Activated T-helper 17 cell treated with anti-CD3 and anti-CD28 coated beads, Interleukin-2, amount 50 U/mL, for 72 hours (primary cell): ENCODE data around the gene LRRC38. TPM values are rescaled to one million over a fixed set of nuclear protein-coding genes. Genes with fewer than 3 reads are reported as not detected.
A peak's percentile ranks its signal among the peaks of the same experiment; 100 is the strongest.

Source experiments
- ATAC-seq: fragments of 150-1000 bp; cut with Tn5 transposase; replicated peaks from 2 replicates; pipeline ENCODE4 v1.10.0; 2021; ENCODE audit warnings: mild to moderate bottlenecking, moderate library complexity
- H3K27ac Mint-ChIP-seq: one replicate; pipeline ENCODE4 v1.8.0; 2022; ENCODE audit warnings: mixed read lengths
- H3K27me3 Mint-ChIP-seq: one replicate; pipeline ENCODE4 v1.8.0; 2022; ENCODE audit warnings: mixed read lengths
- H3K36me3 Mint-ChIP-seq: one replicate; pipeline ENCODE4 v1.8.0; 2022; ENCODE audit warnings: low read depth, mild to moderate bottlenecking, mixed read lengths
- H3K4me1 Mint-ChIP-seq: one replicate; pipeline ENCODE4 v1.8.0; 2022; ENCODE audit warnings: mixed read lengths
- H3K4me3 Mint-ChIP-seq: one replicate; pipeline ENCODE4 v1.8.0; 2022; ENCODE audit warnings: mild to moderate bottlenecking, mixed read lengths
- H3K9me3 Mint-ChIP-seq: one replicate; pipeline ENCODE4 v1.8.0; 2022; ENCODE audit warnings: mixed read lengths
- total RNA-seq, 2 donors: library from RNA; stranded (reverse); gene quantifications; one replicate each; pipeline ENCODE4 v1.2.3, GENCODE V29; 2022

The LRRC38 gene
- total RNA-seq, 2 donors from 2014 or later: not detected

DNA sequence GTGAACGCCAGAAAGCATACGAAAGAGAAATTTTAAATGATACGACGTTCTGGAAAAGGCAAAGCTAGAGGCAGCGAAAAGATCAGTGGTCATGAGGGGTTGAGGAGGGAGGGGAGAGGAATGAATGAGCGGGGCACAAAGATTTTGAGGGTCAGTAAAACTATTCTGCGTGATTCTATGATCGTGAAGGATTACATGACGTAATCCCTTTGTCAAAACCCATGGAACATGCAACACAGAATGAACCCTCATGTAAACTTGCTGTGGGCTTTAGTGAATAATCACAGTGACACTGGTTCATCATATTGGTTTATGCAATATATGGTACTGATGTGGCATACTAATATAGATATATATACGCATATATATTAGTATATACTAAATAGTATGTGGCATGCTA is 13.0 kb downstream of the LRRC38 start:
- no peaks in the 10 kb centered on the region for H3K36me3 Mint-ChIP-seq
- no peak for ATAC-seq
- H3K4me1 Mint-ChIP-seq: no peaks in the 10 kb centered on the region
- no peak overlapping the region for H3K27ac Mint-ChIP-seq
- peaks cover 25% of the 10 kb centered on the region for H3K27me3 Mint-ChIP-seq
- H3K9me3 Mint-ChIP-seq: no peaks in the 10 kb centered on the region
- H3K4me3 Mint-ChIP-seq: no peak overlapping the region

DNA sequence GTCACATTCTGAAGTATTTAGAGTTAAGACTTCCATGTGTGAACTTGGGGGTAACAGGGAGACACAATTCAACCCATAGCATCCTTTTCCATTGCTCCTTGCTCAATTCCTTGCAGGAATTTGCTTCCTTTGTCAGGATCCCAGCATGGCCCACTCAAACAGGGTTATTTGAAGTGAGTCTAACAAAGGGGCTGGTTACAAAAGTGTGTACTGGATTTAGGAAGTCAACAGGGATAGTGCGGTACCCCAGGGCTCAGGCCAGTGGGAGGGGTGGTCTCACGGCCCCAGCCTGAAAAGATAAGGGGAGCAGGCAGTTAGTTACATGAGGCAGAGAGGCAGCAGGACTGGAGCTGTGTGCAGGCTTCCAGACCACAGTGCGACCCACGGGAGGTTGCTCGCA is 14.4 kb downstream of the LRRC38 start:
- Mint-ChIP-seq H3K4me3 (no peak overlapping the region), H3K9me3 (no peaks in the 10 kb centered on the region), H3K36me3 (no peaks in the 10 kb centered on the region), H3K4me1 (no peaks in the 10 kb centered on the region), H3K27ac (no peak overlapping the region), H3K27me3 (peaks cover 30% of the 10 kb centered on the region)
- ATAC-seq: no peak

DNA sequence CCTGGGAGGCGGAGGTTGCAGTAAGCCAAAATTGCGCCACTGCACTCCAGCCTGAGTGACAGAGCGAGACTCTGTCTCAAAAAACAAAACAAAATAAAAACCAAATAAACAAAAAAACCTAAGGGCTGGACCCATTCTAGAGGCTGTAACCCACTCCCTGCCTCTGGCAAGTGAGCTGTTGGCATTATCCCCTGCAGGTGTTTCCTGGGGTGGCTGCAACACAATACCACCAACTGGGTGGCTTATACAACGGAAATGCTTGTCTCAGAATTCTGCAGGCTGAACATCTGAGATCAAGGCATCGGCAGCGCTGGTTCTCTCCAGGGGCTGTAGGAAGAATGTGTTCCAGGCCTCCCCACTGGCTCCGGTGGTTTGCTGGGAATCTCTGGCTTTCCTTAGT is 15.2 kb downstream of the LRRC38 start:
- no peak for ATAC-seq
- H3K27me3 Mint-ChIP-seq: peaks cover 36% of the 10 kb centered on the region
- H3K4me1 Mint-ChIP-seq: no peaks in the 10 kb centered on the region
- no peaks in the 10 kb centered on the region for H3K9me3 Mint-ChIP-seq
- H3K4me3 Mint-ChIP-seq: no peak overlapping the region
- H3K27ac Mint-ChIP-seq: no peak overlapping the region
- H3K36me3 Mint-ChIP-seq: no peaks in the 10 kb centered on the region

DNA sequence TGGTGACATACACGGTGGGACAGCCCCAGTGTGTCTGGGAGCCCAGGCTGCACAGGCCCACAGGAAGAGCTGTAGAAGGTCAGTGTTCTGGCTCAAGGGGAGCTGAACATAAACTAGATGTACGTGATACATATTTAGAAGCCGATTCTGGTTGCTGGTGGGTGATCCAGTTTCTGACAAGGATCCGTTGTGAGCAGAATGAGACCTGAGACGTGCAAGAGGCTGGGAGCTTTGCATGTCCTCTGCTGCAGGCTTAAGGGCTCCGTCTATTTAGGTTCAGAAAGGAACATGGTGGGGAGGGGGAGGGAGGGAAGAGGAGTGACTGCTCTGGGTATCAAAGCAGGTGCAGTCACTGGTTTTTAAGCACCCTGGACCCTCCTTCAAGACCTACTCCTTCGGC is 18.6 kb downstream of the LRRC38 start:
- Mint-ChIP-seq H3K4me3 (no peak overlapping the region), H3K36me3 (no peaks in the 10 kb centered on the region), H3K27me3 (peaks cover 40% of the 10 kb centered on the region), H3K4me1 (no peaks in the 10 kb centered on the region), H3K9me3 (no peaks in the 10 kb centered on the region), H3K27ac (no peak overlapping the region)
- ATAC-seq: no peak

DNA sequence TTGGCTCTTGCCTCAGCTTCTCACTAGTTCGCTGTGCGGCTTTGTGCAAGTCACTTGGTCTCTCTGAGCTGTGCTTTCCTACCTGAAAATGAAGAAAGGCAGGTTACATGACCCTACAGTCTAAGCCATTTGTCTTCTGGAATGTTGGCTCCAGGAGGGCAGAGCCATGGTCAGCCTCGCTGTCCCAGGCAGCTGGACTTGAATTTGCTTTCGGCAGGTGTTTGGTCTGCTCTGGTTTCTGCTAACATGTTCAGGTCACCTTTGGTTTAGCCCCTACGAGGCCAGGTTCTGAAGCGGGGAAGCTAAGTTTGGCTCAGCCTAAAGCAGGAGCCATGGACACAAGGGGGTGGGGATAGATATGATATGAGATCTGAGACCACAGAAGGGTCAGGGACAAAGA is 19.1 kb downstream of the LRRC38 start:
- peaks cover 40% of the 10 kb centered on the region for H3K27me3 Mint-ChIP-seq
- no peak overlapping the region for H3K27ac Mint-ChIP-seq
- no peak overlapping the region for H3K4me3 Mint-ChIP-seq
- H3K36me3 Mint-ChIP-seq: no peaks in the 10 kb centered on the region
- no peaks in the 10 kb centered on the region for H3K9me3 Mint-ChIP-seq
- no peaks in the 10 kb centered on the region for H3K4me1 Mint-ChIP-seq
- no peak for ATAC-seq

DNA sequence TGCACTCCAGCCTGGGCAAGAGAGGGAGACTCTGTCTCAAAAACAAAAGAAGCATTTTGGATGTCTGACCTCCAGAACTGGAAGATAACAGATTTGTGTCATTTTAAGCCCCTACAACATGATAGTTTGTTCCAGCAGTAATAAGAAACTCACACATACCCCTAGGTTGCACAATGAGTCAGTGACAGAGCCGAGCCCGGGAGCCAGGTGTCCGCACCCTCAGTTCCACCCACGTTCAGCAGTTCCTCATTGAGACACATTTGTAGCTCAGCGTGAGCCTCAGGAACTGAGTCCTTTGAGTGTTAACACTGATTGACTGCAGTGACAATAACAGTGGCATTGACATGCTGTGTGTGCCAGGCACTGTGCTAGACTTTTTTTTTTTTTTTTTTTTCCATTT is 19.8 kb downstream of the LRRC38 start:
- no peaks in the 10 kb centered on the region for H3K4me1 Mint-ChIP-seq
- ATAC-seq: peak; percentile 38
- H3K9me3 Mint-ChIP-seq: no peaks in the 10 kb centered on the region
- no peak overlapping the region for H3K4me3 Mint-ChIP-seq
- H3K27me3 Mint-ChIP-seq: peaks cover 35% of the 10 kb centered on the region
- no peaks in the 10 kb centered on the region for H3K36me3 Mint-ChIP-seq
- H3K27ac Mint-ChIP-seq: no peak overlapping the region

DNA sequence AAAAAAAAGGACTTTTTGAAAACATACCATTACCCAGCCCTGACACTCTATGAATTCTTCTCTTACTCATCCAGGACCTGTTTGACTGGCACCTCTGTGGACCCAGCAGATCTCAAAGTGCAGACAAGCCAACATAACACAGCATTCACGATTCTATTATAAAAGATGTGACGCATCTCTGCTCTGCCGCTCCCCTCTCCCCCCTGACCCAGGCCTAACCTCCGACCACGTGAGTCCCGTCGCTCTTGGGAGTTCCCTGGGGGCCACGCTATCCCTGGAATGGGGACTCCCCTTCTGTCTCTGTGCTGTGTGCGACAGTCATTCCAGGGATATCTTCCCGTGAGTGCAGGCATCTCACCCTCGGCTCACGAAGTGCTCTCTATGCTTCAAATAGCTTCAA is 21.1 kb downstream of the LRRC38 start:
- Mint-ChIP-seq H3K27ac (no peak overlapping the region), H3K27me3 (peaks cover 35% of the 10 kb centered on the region), H3K4me1 (no peaks in the 10 kb centered on the region), H3K9me3 (no peaks in the 10 kb centered on the region), H3K36me3 (no peaks in the 10 kb centered on the region), H3K4me3 (no peak overlapping the region)
- no peak for ATAC-seq

DNA sequence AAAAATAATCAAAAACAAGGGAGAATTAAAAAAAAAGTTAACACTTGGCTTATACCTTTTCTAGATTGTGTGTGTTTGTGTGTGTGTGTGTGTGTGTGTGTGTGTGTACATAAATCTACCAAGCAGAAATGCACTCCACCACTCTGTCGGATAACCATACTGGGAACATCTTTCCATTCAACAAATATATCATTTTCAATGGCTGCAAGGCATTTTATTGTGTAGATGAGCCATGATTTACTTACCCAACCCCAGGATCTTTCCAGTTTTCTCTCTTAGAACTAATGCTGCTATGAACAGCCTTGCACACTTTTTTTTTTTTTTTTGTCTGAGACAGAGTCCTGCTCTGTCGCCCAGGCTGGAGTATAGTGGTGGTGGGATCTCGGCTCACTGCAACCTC is 25.8 kb downstream of the LRRC38 start:
- no peak for ATAC-seq
- Mint-ChIP-seq H3K4me1 (no peaks in the 10 kb centered on the region), H3K9me3 (no peaks in the 10 kb centered on the region), H3K27me3 (peaks cover 25% of the 10 kb centered on the region), H3K27ac (no peak overlapping the region), H3K4me3 (no peak overlapping the region), H3K36me3 (no peaks in the 10 kb centered on the region)

DNA sequence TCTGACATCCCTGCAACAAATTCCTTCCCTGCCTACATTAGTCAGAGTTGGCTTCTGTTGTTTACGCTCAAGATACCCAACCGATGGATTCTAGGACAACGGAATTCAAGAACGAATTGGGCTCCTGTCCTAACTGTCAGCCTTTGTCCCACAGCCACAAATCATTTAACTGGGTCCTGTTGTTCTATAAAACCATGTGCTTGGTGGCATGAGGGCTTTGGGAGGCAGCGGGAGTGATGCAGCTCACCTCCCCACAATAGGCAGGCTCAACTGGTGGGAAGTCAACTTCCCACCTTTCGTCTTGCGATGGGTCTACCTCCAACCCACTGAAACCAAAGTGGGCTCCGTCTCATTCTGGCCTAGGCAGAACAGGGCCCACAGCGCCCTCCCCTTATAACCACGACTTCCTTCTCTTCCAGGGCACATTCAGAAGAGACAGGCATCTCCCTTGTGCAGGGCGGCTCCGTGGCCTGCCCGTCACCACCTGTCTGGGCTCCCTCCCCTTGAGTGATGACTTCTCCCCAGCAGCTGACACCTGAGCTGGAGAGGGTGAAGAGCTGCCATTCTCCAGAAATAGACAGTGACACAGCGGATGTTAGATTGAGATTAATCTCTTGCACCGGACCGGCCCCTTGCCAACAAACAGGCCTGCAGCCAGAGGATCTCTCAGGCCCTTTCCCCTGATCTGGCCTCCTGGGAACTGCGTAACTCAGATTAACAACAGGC is 26.5 kb downstream of the LRRC38 start:
- Mint-ChIP-seq H3K27ac (no peak overlapping the region), H3K4me1 (no peaks in the 10 kb centered on the region), H3K4me3 (no peak overlapping the region), H3K9me3 (no peaks in the 10 kb centered on the region), H3K36me3 (no peaks in the 10 kb centered on the region), H3K27me3 (peaks cover 25% of the 10 kb centered on the region)
- no peak for ATAC-seq

DNA sequence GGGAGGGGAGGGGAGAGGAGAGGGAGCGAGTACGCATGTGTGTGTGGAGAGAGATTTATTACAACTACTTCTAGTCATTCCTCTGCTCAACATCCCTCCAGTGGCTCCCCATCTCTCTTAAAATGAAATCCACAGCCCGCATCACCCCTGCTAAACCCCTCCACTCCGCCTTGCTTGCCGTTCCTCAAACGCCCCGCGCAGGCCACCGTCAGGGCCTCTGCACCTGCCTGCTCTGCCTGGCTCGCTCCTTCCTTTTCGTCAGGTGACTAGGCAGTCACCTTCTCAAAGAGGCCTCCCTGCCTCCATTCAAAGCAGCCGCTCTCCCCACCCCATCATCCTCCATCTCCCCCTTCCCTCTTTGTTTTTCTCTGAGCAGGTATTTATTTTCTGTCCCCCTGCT is 29.9 kb downstream of the LRRC38 start:
- no peaks in the 10 kb centered on the region for H3K36me3 Mint-ChIP-seq
- H3K4me3 Mint-ChIP-seq: no peak overlapping the region
- H3K27ac Mint-ChIP-seq: no peak overlapping the region
- H3K9me3 Mint-ChIP-seq: no peaks in the 10 kb centered on the region
- no peak for ATAC-seq
- H3K4me1 Mint-ChIP-seq: no peaks in the 10 kb centered on the region
- H3K27me3 Mint-ChIP-seq: peaks cover 24% of the 10 kb centered on the region

DNA sequence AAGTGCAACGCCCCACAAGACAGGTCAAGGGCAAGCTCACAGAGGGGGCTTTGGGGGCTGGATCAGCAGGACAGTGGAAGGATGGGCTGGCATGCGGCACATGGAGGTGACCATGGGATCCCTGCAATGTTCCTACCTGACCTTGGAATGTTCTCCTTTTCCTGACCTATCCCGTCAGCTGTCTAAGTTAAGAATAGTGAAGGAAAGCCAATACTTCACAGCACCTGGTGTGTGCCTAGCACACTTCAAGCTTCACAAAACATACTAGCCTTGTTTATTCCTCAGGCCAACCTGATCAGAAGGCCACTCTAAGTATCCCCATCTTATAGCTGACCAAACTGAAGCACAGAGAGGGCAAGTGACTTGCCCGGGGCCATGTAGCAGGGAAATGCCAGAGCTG is 31.2 kb downstream of the LRRC38 start:
- Mint-ChIP-seq H3K27ac (no peak overlapping the region), H3K4me3 (no peak overlapping the region), H3K9me3 (no peaks in the 10 kb centered on the region), H3K36me3 (no peaks in the 10 kb centered on the region), H3K4me1 (no peaks in the 10 kb centered on the region), H3K27me3 (peaks cover 19% of the 10 kb centered on the region)
- no peak for ATAC-seq

DNA sequence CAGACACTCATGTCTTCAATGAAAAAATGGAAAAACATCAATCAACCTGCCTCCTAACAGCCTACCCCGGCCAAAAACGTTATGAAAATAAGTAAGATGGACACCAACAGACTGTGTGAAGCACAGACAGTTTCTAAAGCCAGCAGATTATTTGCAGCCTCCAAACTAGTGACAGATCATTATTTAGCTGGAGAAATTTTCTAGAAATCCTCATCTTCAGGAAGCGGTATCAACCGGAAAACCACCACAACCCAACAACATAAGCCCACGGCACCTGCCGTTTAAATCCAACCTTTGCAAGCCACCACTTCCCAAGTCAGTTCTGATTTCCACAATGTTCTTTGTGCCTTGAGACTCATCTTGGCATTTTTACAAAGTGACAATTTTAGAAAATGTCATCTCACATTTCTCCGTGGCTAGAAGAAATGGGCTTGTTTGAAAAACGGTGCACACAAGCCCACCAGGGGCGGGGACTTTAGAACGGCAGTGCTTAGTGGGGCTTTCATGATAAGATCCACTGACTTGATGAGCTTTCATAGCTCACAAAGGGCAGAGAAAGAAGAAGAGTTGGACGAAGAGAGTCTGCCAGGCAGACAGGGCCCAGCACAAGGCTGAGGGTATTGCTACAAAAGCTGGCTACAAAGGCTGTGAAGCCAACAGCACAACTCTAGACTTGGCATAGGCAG is 34.5 kb downstream of the LRRC38 start:
- no peaks in the 10 kb centered on the region for H3K4me1 Mint-ChIP-seq
- peaks cover 9% of the 10 kb centered on the region for H3K27me3 Mint-ChIP-seq
- H3K36me3 Mint-ChIP-seq: no peaks in the 10 kb centered on the region
- H3K9me3 Mint-ChIP-seq: no peaks in the 10 kb centered on the region
- ATAC-seq: no peak
- no peak overlapping the region for H3K4me3 Mint-ChIP-seq
- no peak overlapping the region for H3K27ac Mint-ChIP-seq

DNA sequence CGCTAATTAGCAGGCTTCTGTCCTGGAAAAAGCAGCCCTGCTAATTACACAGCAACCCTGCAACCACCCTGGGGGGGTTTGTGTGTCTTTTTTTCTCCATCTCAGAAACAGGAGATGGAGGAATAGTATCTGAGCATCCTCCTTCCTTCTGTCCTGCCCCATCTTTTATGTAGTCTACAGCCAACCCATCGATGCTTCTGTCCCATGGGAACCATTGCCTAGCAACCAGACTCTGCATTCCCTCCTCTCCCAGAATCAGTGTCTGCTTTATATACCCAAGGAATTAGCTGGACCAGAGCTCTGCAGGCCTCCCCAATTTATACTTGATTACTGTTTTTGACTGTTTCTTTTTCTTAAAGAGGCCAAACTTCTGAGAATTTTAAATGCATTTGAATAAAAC is 35.1 kb downstream of the LRRC38 start:
- H3K9me3 Mint-ChIP-seq: no peaks in the 10 kb centered on the region
- no peak overlapping the region for H3K4me3 Mint-ChIP-seq
- H3K36me3 Mint-ChIP-seq: no peaks in the 10 kb centered on the region
- H3K4me1 Mint-ChIP-seq: no peaks in the 10 kb centered on the region
- H3K27ac Mint-ChIP-seq: no peak overlapping the region
- ATAC-seq: no peak
- H3K27me3 Mint-ChIP-seq: peaks cover 10% of the 10 kb centered on the region

DNA sequence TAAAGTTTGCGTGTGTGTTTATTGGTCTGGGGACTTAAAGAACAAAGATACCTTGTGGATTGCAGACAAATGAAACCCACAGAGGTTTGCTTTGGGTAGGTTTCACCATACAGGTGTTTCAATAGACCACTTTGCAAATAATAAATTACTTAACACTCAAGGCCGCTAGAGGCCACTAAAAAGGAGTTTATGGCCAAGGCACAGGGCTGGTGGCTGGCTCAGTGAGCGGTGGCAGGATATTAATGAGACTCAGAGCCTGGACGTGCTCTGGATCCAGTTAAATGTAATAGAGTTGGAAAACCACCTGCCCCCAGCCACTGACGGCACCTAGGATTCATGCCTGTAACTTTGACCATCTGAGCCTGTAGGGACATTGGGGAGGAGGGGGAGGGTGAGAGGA is 44.5 kb downstream of the LRRC38 start:
- Mint-ChIP-seq H3K27ac (no peak overlapping the region), H3K4me3 (no peak overlapping the region), H3K27me3 (peaks cover 7% of the 10 kb centered on the region), H3K4me1 (no peaks in the 10 kb centered on the region), H3K36me3 (no peaks in the 10 kb centered on the region), H3K9me3 (no peaks in the 10 kb centered on the region)
- ATAC-seq: no peak

DNA sequence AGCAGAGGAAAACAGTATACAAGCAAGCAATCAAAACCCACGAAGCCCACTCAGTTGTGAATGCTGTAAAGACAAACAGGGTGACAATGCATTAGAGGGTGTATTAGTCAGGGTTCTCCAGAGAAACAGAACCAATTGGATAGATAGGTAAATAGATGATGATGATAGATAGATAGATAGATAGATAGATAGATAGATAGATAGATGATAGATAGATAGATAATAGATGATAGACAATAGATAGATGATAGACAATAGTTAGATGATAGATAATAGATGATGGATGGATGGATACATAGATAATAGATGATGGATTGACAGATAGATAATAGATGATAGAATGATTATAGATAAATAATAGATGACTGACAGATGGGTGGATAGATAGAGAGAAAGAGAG is 48.3 kb downstream of the LRRC38 start:
- Mint-ChIP-seq H3K4me1 (no peaks in the 10 kb centered on the region), H3K36me3 (no peaks in the 10 kb centered on the region), H3K4me3 (no peak overlapping the region), H3K9me3 (no peaks in the 10 kb centered on the region), H3K27ac (no peak overlapping the region), H3K27me3 (peaks cover 3% of the 10 kb centered on the region)
- no peak for ATAC-seq
